Measurements from ENCODE around the gene TRAFD1. TPM values are rescaled to one million over a fixed set of nuclear protein-coding genes. Genes with fewer than 3 reads are reported as not detected.

TRAFD1 gene
- total and polyA plus RNA-seq, 9 of the 15 experiments (the other 6 are each of a cell fraction or from before 2014, with no cell fraction given): 41.3 to 85.5 (median 54.5) TPM

DNA sequence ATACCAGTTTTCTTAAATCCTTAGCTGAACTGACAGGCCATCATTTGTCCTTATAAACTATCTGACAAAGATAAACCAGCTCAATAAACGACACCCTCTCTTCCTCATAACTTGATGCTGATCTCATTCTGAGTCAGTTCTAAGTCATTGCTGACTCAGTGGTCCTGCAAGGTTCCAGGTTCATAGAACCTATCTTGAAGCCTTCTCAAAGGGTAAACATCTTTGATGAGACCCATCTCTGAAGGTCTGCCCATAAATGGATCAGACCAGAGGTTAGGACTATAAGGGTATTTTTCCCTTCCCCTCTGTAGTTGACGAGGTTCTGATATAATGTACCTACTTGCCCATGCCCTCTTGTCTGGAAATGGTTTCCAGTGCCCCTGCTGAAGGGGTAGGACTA is 28.7 kb upstream of the TRAFD1 start:
- Histone ChIP-seq H3K4me3 (no peak overlapping the region), H3K36me3 (ENCODE audit: control insufficient read depth, insufficient read depth, low read length) (peaks cover 85% of the 10 kb centered on the region), H3K4me1 (replicated peaks in 1 of 2; ENCODE audit: control insufficient read depth in 2 of 2, insufficient read depth in 2 of 2, low read length in 2 of 2) (peaks cover 0 to 6% of the 10 kb centered on the region in 2 experiments; a peak in 2 of 5 replicates), H3K9me3 (replicated peaks; ENCODE audit: control insufficient read depth, insufficient read depth, low read depth, low read length) (no peaks in the 10 kb centered on the region), H3K9ac (ENCODE audit: insufficient read depth in 1 of 2, low read depth in 2 of 2, low read length in 2 of 2) (no peak overlapping the region), H2AFZ (ENCODE audit: low read depth, low read length) (no peak overlapping the region), H3K27me3 (ENCODE audit: control insufficient read depth in 2 of 2, insufficient read depth in 2 of 2, low read length in 2 of 2) (no peaks in the 10 kb centered on the region), H3K4me2 (ENCODE audit: insufficient read depth, low read length) (peak overlapping the region; percentile 14; the same call in 1 of the 2 replicates), H3K27ac (ENCODE audit: extremely low read depth, low read depth, low read length) (peak overlapping the region; percentile 54; the same call in 2 of the 3 replicates), H3K9me1 (ENCODE audit: control insufficient read depth, insufficient read depth, low read length) (no peaks in the 10 kb centered on the region), H3K79me2 (ENCODE audit: control insufficient read depth, insufficient read depth, low read length) (peaks cover 91% of the 10 kb centered on the region), H4K20me1 (replicated peaks; ENCODE audit: control insufficient read depth, insufficient read depth, low read length) (0 out of 2 replicates have a peak, but pooled peaks cover 4% of the 10 kb centered on the region)
- FAIRE-seq: peak; percentile 15
- in situ Hi-C loops (cut with MboI): no loop called here
- peak in 1 of 4 experiments; percentile 30 for DNase-seq (ENCODE audit: extremely low read depth in 1 of 4, low spot score in 3 of 4)
- ChIA-PET CTCF (ENCODE audit: low intra/inter-chr PET ratio) (no interaction called here), POLR2A (interaction anchor here (0.7 to 2.9 kb wide), 3 partner anchors 9 to 12 kb away, joined by 3 to 24 read pairs (median 4); no protein-coding TSS in a partner anchor)
- intact Hi-C loops (cut with micrococcal nuclease): no loop called here
- 19% methylated on average over 2 of the region's 2 CpGs for WGBS (ENCODE audit: insufficient coverage, low coverage, missing lambda C conversion rate)
- BruUV-seq (replicated peaks): no TSS peak
- peak; percentile 49 for ATAC-seq
- TF ChIP-seq C11orf30 (IDR thresholded peaks at IDR 0.05; ENCODE audit: low read depth): peak; percentile 81
- no peak for TF ChIP-seq ZNF217 (CRISPR knock-in tag; IDR thresholded peaks at IDR 0.05)
- TF ChIP-seq SMARCA4 (IDR thresholded peaks at IDR 0.05): peak; percentile 59; the same call in 1 of the 2 replicates
- peak; percentile 57 for TF ChIP-seq ARID1B (IDR thresholded peaks at IDR 0.05)
- peak; percentile 2 for TF ChIP-seq MEIS2 (IDR thresholded peaks at IDR 0.05; ENCODE audit: partially characterized antibody)
- peak; percentile 31; the same call in 1 of the 2 replicates for TF ChIP-seq NFE2 (IDR thresholded peaks at IDR 0.05; ENCODE audit: low read depth)
- peak; percentile 97 for TF ChIP-seq FOSL1 (tag; conservative IDR thresholded peaks at IDR 0.05)
- TF ChIP-seq, protein P1, sequence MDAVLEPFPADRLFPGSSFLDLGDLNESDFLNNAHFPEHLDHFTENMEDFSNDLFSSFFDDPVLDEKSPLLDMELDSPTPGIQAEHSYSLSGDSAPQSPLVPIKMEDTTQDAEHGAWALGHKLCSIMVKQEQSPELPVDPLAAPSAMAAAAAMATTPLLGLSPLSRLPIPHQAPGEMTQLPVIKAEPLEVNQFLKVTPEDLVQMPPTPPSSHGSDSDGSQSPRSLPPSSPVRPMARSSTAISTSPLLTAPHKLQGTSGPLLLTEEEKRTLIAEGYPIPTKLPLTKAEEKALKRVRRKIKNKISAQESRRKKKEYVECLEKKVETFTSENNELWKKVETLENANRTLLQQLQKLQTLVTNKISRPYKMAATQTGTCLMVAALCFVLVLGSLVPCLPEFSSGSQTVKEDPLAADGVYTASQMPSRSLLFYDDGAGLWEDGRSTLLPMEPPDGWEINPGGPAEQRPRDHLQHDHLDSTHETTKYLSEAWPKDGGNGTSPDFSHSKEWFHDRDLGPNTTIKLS (IDR thresholded peaks at IDR 0.05; ENCODE audit: borderline replicate concordance, low read depth): 0 out of 2 replicates have a peak, but pooled peaks have one; percentile 20
- peak; percentile 63; the same call in 1 of the 2 replicates for TF ChIP-seq SMARCE1 (IDR thresholded peaks at IDR 0.05)
- peak; percentile 75; the same call in 1 of the 2 replicates for TF ChIP-seq JUND (IDR thresholded peaks at IDR 0.05; ENCODE audit: borderline replicate concordance, low read depth, low read length)
- peak; percentile 86; the same call in 2 of the 3 replicates for TF ChIP-seq JUND (tag; IDR thresholded peaks at IDR 0.05; ENCODE audit: borderline replicate concordance, low read depth, low read length)
- TF ChIP-seq, protein P2, sequence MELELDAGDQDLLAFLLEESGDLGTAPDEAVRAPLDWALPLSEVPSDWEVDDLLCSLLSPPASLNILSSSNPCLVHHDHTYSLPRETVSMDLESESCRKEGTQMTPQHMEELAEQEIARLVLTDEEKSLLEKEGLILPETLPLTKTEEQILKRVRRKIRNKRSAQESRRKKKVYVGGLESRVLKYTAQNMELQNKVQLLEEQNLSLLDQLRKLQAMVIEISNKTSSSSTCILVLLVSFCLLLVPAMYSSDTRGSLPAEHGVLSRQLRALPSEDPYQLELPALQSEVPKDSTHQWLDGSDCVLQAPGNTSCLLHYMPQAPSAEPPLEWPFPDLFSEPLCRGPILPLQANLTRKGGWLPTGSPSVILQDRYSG (tag; conservative IDR thresholded peaks at IDR 0.05; ENCODE audit: low read depth): no peak
- TF ChIP-seq, protein P3, sequence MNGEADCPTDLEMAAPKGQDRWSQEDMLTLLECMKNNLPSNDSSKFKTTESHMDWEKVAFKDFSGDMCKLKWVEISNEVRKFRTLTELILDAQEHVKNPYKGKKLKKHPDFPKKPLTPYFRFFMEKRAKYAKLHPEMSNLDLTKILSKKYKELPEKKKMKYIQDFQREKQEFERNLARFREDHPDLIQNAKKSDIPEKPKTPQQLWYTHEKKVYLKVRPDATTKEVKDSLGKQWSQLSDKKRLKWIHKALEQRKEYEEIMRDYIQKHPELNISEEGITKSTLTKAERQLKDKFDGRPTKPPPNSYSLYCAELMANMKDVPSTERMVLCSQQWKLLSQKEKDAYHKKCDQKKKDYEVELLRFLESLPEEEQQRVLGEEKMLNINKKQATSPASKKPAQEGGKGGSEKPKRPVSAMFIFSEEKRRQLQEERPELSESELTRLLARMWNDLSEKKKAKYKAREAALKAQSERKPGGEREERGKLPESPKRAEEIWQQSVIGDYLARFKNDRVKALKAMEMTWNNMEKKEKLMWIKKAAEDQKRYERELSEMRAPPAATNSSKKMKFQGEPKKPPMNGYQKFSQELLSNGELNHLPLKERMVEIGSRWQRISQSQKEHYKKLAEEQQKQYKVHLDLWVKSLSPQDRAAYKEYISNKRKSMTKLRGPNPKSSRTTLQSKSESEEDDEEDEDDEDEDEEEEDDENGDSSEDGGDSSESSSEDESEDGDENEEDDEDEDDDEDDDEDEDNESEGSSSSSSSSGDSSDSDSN (IDR thresholded peaks at IDR 0.05; ENCODE audit: borderline replicate concordance in 1 of 2, low read depth in 2 of 2, low read length in 2 of 2): no peak
- TF ChIP-seq ETV5 (CRISPR knock-in tag; IDR thresholded peaks at IDR 0.05; ENCODE audit: low read depth): no peak
- TF ChIP-seq FOXP1 (CRISPR knock-in tag; IDR thresholded peaks at IDR 0.05): no peak
- no peak for TF ChIP-seq EZH2 (IDR thresholded peaks at IDR 0.05; ENCODE audit: borderline replicate concordance, low read depth, low read length)
- TF ChIP-seq ATF3 (IDR thresholded peaks at IDR 0.05): peak; percentile 94
- no peak for TF ChIP-seq ATF3 (CRISPR knock-in tag; conservative IDR thresholded peaks at IDR 0.05)
